Natural killer cell (primary cell): ENCODE data around the gene PJVK. TPM values are rescaled to one million over a fixed set of nuclear protein-coding genes. Genes with fewer than 3 reads are reported as not detected.

ENCODE experiments used
- ATAC-seq, 3 donors: fragments of 150-1000 bp in 2 of 3; fragments of 200-7000 bp in 1 of 3; cut with Tn5 transposase; 1 replicate in 1 of 3; 2 replicates in 2 of 3; pipeline ENCODE4 v1.10.0; 2021; ENCODE audit warnings: mild to moderate bottlenecking in 2 of 3, moderate library complexity in 2 of 3
- DNase-seq, 2 donors: peaks; one replicate each; pipeline versions ENCODE4 v3.0.0 to v3.0.0-alpha.2; 2013 to 2021; ENCODE audit warnings: mixed read lengths in 1 of 2
- H3K27ac ChIP-seq: one replicate; pipeline ENCODE4 v1.5.1; 2013; ENCODE audit warnings: mild to moderate bottlenecking, low read length
- H3K27me3 ChIP-seq: one replicate; pipeline ENCODE4 v1.6.1; 2013; ENCODE audit warnings: low read length; ENCODE audit not compliant: control insufficient read depth, insufficient read depth
- H3K36me3 ChIP-seq: one replicate; pipeline ENCODE4 v1.6.1; 2013; ENCODE audit warnings: low read length; ENCODE audit not compliant: control insufficient read depth, insufficient read depth
- H3K4me1 ChIP-seq: one replicate; pipeline ENCODE4 v1.6.1; 2013; ENCODE audit warnings: low read length; ENCODE audit not compliant: control insufficient read depth, insufficient read depth
- H3K4me3 ChIP-seq: one replicate; pipeline ENCODE4 v1.5.1; 2013; ENCODE audit warnings: low read length
- H3K9me3 ChIP-seq: one replicate; pipeline ENCODE4 v1.6.1; 2013; ENCODE audit warnings: low read length; ENCODE audit not compliant: control insufficient read depth, insufficient read depth
- H3K27ac Mint-ChIP-seq, 2 donors: one replicate each; pipeline ENCODE4 v1.8.0; 2022; ENCODE audit warnings: mild to moderate bottlenecking in 2 of 2, mixed read lengths in 2 of 2, moderate library complexity in 1 of 2
- H3K27me3 Mint-ChIP-seq, 2 donors: one replicate each; pipeline ENCODE4 v1.8.0; 2022; ENCODE audit warnings: low read depth in 2 of 2, mixed read lengths in 2 of 2
- H3K36me3 Mint-ChIP-seq: one replicate; pipeline ENCODE4 v1.8.0; 2022; ENCODE audit warnings: mixed read lengths
- H3K4me1 Mint-ChIP-seq, 2 donors: one replicate each; pipeline ENCODE4 v1.8.0; 2022; ENCODE audit warnings: mixed read lengths in 2 of 2
- H3K4me3 Mint-ChIP-seq: one replicate; pipeline ENCODE4 v1.8.0; 2022; ENCODE audit warnings: mild to moderate bottlenecking, moderate library complexity, mixed read lengths
- H3K9me3 Mint-ChIP-seq, 2 donors: one replicate each; pipeline ENCODE4 v1.8.0; 2022; ENCODE audit warnings: mixed read lengths in 2 of 2
- WGBS: methylation state at CpG from one replicate; pipeline ENCODE4 v1.1.7; 2013; ENCODE audit warnings: missing lambda C conversion rate; ENCODE audit not compliant: insufficient coverage; 5-methylcytosine and 5-hydroxymethylcytosine counted together
- intact Hi-C: fragments of 100-400 bp; cut with micrococcal nuclease; formaldehyde crosslinking; loops from one replicate; pipeline ENCODE4 v1.14.2; 2022
- total RNA-seq, 4 donors: library from RNA; stranded (reverse); fragments of 120-200 nt in 1 of 4; gene quantifications; one replicate each; pipeline versions ENCODE4 v1.2.3 to v1.2.4, GENCODE V29; 2013 to 2022
- TF ChIP-seq, protein P1 (sequence below): fragments of 200-600 bp; IDR thresholded peaks from one replicate; pipeline ENCODE4 v1.8.0; 2022; ENCODE audit warnings: antibody characterized with exemption

Gene PJVK
- total RNA-seq, 3 donors from 2014 or later (not counting 1 experiment from before 2014, with no cell fraction given): 1.3 to 2.7 (median 2.5) TPM

DNA sequence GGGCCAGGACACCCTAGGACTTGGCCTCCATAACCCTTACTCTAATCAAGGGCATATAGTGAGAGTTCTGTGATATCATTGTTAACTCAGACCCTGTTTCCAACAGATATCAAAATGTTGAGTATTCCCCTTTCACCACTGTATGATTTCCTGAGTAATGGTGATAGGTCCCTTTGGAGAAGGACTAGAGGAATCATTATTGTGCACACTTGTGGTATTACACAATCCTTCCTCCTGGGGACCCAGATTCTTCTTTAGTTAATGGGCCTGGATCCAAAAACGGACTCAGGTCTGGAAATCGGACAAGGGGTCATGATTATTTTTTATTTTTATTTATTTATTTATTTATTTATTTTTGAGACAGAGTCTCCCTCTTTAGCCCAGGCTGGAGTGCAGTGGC is 23.7 kb upstream of the PJVK start:
- WGBS: no CpG with 5 or more reads among the region's 2 CpGs
- Histone ChIP-seq H3K9me3 (no peaks in the 10 kb centered on the region), H3K27ac (no peak overlapping the region), H3K4me1 (no peaks in the 10 kb centered on the region), H3K4me3 (no peak overlapping the region), H3K27me3 (no peaks in the 10 kb centered on the region), H3K36me3 (peaks cover 29% of the 10 kb centered on the region)
- TF ChIP-seq, protein P1, sequence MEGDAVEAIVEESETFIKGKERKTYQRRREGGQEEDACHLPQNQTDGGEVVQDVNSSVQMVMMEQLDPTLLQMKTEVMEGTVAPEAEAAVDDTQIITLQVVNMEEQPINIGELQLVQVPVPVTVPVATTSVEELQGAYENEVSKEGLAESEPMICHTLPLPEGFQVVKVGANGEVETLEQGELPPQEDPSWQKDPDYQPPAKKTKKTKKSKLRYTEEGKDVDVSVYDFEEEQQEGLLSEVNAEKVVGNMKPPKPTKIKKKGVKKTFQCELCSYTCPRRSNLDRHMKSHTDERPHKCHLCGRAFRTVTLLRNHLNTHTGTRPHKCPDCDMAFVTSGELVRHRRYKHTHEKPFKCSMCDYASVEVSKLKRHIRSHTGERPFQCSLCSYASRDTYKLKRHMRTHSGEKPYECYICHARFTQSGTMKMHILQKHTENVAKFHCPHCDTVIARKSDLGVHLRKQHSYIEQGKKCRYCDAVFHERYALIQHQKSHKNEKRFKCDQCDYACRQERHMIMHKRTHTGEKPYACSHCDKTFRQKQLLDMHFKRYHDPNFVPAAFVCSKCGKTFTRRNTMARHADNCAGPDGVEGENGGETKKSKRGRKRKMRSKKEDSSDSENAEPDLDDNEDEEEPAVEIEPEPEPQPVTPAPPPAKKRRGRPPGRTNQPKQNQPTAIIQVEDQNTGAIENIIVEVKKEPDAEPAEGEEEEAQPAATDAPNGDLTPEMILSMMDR: no peak
- intact Hi-C loops: no loop called here
- DNase-seq (no peak), ATAC-seq (no peak)
- H3K27me3 Mint-ChIP-seq: no peaks in the 10 kb centered on the region
- H3K27ac Mint-ChIP-seq: no peak overlapping the region
- peaks cover 6% of the 10 kb centered on the region for H3K36me3 Mint-ChIP-seq
- H3K9me3 Mint-ChIP-seq: peaks cover 0 to 6% of the 10 kb centered on the region in 2 donors
- H3K4me3 Mint-ChIP-seq: no peak overlapping the region
- H3K4me1 Mint-ChIP-seq: no peaks in the 10 kb centered on the region

DNA sequence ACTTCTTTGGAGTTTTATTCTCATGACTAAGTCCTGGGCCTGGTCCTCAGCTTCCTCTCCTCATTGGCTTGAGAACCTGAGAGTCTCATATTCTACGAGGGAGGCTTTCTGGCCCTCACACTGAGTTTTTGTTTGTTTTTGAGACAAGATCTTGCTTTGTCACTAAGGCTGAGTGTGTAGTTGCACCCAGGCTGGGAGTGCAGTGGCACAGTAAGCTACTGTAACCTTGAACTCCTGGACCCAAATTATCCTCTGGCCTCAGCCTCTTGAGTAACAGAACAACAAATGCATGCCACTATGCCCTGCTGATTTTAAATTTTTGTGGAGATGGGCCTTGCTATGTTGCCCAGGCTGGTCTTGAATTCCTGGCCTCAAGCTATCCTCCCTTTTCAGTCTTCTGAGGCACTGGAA is 22.8 kb upstream of the PJVK start:
- no peaks in the 10 kb centered on the region for H3K4me1 ChIP-seq
- H3K4me3 Mint-ChIP-seq: no peak overlapping the region
- H3K36me3 ChIP-seq: peaks cover 36% of the 10 kb centered on the region
- TF ChIP-seq, protein P1: no peak
- WGBS: 93% methylated on average over 1 of the region's 1 CpG
- peaks cover 0 to 6% of the 10 kb centered on the region in 2 donors for H3K9me3 Mint-ChIP-seq
- H3K27me3 Mint-ChIP-seq: no peaks in the 10 kb centered on the region
- H3K27ac ChIP-seq: no peak overlapping the region
- intact Hi-C loops: no loop called here
- no peak overlapping the region for H3K27ac Mint-ChIP-seq
- no peaks in the 10 kb centered on the region for H3K27me3 ChIP-seq
- no peak for ATAC-seq
- H3K9me3 ChIP-seq: no peaks in the 10 kb centered on the region
- H3K36me3 Mint-ChIP-seq: peaks cover 6% of the 10 kb centered on the region
- H3K4me1 Mint-ChIP-seq: no peaks in the 10 kb centered on the region
- DNase-seq: no peak
- no peak overlapping the region for H3K4me3 ChIP-seq

DNA sequence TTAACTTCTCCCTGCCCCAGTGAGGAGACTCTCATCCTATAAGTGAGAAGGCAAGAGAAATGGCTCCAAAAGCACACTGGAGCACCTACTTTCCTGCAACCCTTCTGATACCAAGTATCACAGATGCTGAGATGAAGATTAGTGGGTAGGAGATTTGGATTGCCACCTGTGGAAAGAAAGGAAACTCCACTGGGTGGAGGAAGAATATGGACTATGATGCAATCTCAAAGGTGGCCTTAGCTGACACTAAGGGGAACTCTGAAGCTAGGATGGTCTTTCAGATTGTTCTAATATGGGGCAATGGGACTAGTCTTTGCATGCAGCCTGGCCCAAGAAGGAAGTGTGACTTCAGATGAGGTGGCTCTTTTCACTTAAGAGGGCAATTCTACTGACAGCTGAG is 21.8 kb upstream of the PJVK start:
- no peak overlapping the region for H3K4me3 ChIP-seq
- H3K9me3 ChIP-seq: no peaks in the 10 kb centered on the region
- no peaks in the 10 kb centered on the region for H3K27me3 Mint-ChIP-seq
- no peaks in the 10 kb centered on the region for H3K4me1 Mint-ChIP-seq
- TF ChIP-seq, protein P1: no peak
- H3K9me3 Mint-ChIP-seq: peaks cover 0 to 6% of the 10 kb centered on the region in 2 donors
- peaks cover 6% of the 10 kb centered on the region for H3K36me3 Mint-ChIP-seq
- no peak for ATAC-seq
- no peaks in the 10 kb centered on the region for H3K4me1 ChIP-seq
- peaks cover 40% of the 10 kb centered on the region for H3K36me3 ChIP-seq
- intact Hi-C loops: no loop called here
- no peaks in the 10 kb centered on the region for H3K27me3 ChIP-seq
- H3K27ac ChIP-seq: no peak overlapping the region
- H3K4me3 Mint-ChIP-seq: no peak overlapping the region
- H3K27ac Mint-ChIP-seq: no peak overlapping the region
- DNase-seq: no peak

DNA sequence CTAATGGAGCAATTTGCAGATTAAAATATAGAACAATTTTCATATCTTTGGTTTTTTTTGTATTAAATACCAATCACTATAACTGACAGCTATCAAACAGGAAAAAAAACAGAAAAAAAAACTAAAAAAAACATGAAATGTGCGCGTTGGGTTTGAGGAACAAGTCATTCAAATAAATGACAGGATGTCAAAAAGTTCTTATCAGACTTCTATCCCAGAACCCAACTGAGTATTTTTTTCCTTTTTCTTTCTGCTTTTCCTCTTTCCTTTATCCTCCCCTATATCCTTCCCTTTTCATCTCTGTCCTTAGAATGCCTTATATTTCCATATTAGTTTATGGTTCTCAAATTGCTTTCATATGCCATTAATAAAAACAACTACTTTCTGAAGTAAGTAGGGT is 14.5 kb upstream of the PJVK start:
- ATAC-seq (no peak), DNase-seq (no peak)
- H3K27me3 ChIP-seq: no peaks in the 10 kb centered on the region
- H3K9me3 Mint-ChIP-seq: no peaks in the 10 kb centered on the region
- no peak overlapping the region for H3K4me3 Mint-ChIP-seq
- H3K36me3 Mint-ChIP-seq: peaks cover 13% of the 10 kb centered on the region
- intact Hi-C loops: no loop called here
- WGBS: 85% methylated on average over 2 of the region's 2 CpGs
- no peaks in the 10 kb centered on the region for H3K27me3 Mint-ChIP-seq
- H3K4me3 ChIP-seq: no peak overlapping the region
- H3K27ac Mint-ChIP-seq: no peak overlapping the region
- TF ChIP-seq, protein P1: no peak
- peaks cover 67% of the 10 kb centered on the region for H3K36me3 ChIP-seq
- H3K9me3 ChIP-seq: no peaks in the 10 kb centered on the region
- H3K27ac ChIP-seq: no peak overlapping the region
- no peaks in the 10 kb centered on the region for H3K4me1 Mint-ChIP-seq
- H3K4me1 ChIP-seq: no peaks in the 10 kb centered on the region
